ENCODE results near the gene NRARP.

- TF ChIP-seq CTCF (conservative IDR thresholded peaks at IDR 0.05 in 1 of 2, IDR thresholded peaks at IDR 0.05 in 1 of 2; ENCODE audit: extremely low read depth in 1 of 2, insufficient read depth in 1 of 2, low read depth in 1 of 2, low read length in 2 of 2) (no peak), EZH2 (IDR thresholded peaks at IDR 0.05; ENCODE audit: borderline replicate concordance, low read length) (no peak)
Measured at GRCh38 chr9:137319739-137320551, 17.9 kb upstream of the NRARP start.

All from mammary epithelial cell (primary cell).